Body of pancreas (tissue), 4 donors: ENCODE measurements around the gene ATG10.

Experiments
- CTCF ChIP-seq, 7 experiments: fragments of 450-650 bp in 4 of 7; fragments of 200-600 bp in 3 of 7; sonication (generic) in 3 of 7; IDR thresholded peaks; one replicate each; pipeline ENCODE4 v1.5.1; 2016 to 2019; ENCODE audit warnings: antibody characterized with exemption in 7 of 7
- POLR2A ChIP-seq, 3 donors: fragments of 450-650 bp; IDR thresholded peaks; one replicate each; pipeline ENCODE4 v1.6.1; 2016; ENCODE audit warnings: antibody characterized with exemption in 3 of 3, mild to moderate bottlenecking in 2 of 3

- TF ChIP-seq CTCF (IDR thresholded peaks at IDR 0.05), result no peak
- TF ChIP-seq POLR2A (IDR thresholded peaks at IDR 0.05), result no peak
Observed at GRCh38 chr5:82137205-82137604, 165.4 kb downstream of the ATG10 start.
